Kidney epithelial cell (primary cell): ENCODE results near the gene HSPH1. TPM values are rescaled to one million over a fixed set of nuclear protein-coding genes. Genes with fewer than 3 reads are reported as not detected.

ENCODE experiments used
- DNase-seq: peaks from one replicate; pipeline ENCODE4 v3.0.0-alpha.2; 2010; ENCODE audit warnings: low read depth
- H3K27me3 ChIP-seq: 2 replicates; pipeline ENCODE4 v1.6.0; 2011; ENCODE audit warnings: low read length; ENCODE audit not compliant: control insufficient read depth, insufficient read depth
- H3K36me3 ChIP-seq: 2 replicates; pipeline ENCODE4 v1.5.1; 2011; ENCODE audit warnings: low read length; ENCODE audit not compliant: control insufficient read depth, insufficient read depth
- H3K4me3 ChIP-seq: 2 replicates; pipeline ENCODE4 v1.5.1; 2011; ENCODE audit warnings: low read depth, mild to moderate bottlenecking, control low read depth, low read length
- CTCF ChIP-seq: IDR thresholded peaks from 2 replicates; pipeline ENCODE4 v1.5.1; 2011; ENCODE audit warnings: mild to moderate bottlenecking, moderate library complexity, low read length, control low read depth, inconsistent platforms; ENCODE audit not compliant: insufficient read depth, poor library complexity, severe bottlenecking
- total RNA-seq: library from RNA; depleted of rRNA; stranded (reverse); fragments of >200 nt; gene quantifications from 2 replicates; pipeline ENCODE4 v1.2.3, GENCODE V29; 2015

HSPH1 gene
- total RNA-seq, 1 donor from 2014 or later = 52.3 TPM

GRCh38 chr13:31204592-31204991, 42.9 kb upstream of the HSPH1 start:
- H3K27me3 ChIP-seq = no peaks in the 10 kb centered on the region
- no peaks in the 10 kb centered on the region for H3K36me3 ChIP-seq
- H3K4me3 ChIP-seq = no peak overlapping the region
- DNase-seq = peak; percentile 52
- no peak for TF ChIP-seq CTCF

- no peak for TF ChIP-seq CTCF
- Histone ChIP-seq H3K27me3 (no peaks in the 10 kb centered on the region), H3K36me3 (no peaks in the 10 kb centered on the region), H3K4me3 (peak overlapping the region; percentile 75)
- no peak for DNase-seq
These were observed 39.8 kb upstream of the HSPH1 start for GRCh38 chr13:31201341-31202031.

- Histone ChIP-seq H3K27me3 (no peaks in the 10 kb centered on the region), H3K36me3 (no peaks in the 10 kb centered on the region), H3K4me3 (peak overlapping the region; percentile 75)
- no peak for DNase-seq
- no peak for TF ChIP-seq CTCF
These were observed 38.9 kb upstream of the HSPH1 start for GRCh38 chr13:31200637-31200971.

GRCh38 chr13:31199849-31200636, 38.3 kb upstream of the HSPH1 start, which contains the start of gene B3GLCT:
Gene B3GLCT, plus strand, starts transcription at chr13:31199975. Its CDS starts 110 bp downstream, at chr13:31200085.
- peak; percentile 31 for TF ChIP-seq CTCF
- Histone ChIP-seq H3K4me3 (peak within 1 kb of the TSS; percentile 75), H3K27me3 (no peaks in the 10 kb centered on the region), H3K36me3 (no peaks in the 10 kb centered on the region)
- DNase-seq = peak; percentile 19

- peak overlapping the region; percentile 48 for H3K4me3 ChIP-seq
- no peaks in the 10 kb centered on the region for H3K36me3 ChIP-seq
- DNase-seq = no peak
- no peaks in the 10 kb centered on the region for H3K27me3 ChIP-seq
- no peak for TF ChIP-seq CTCF
These were observed 37.8 kb upstream of the HSPH1 start for GRCh38 chr13:31199527-31199848.
